H1 (cell line): ENCODE results near the gene UBE2D2. TPM values are rescaled to one million over a fixed set of nuclear protein-coding genes. Genes with fewer than 3 reads are reported as not detected.

Experiments used
- RNF2 ChIP-seq: fragments of 200-900, 300-1000 bp; sonication (generic); IDR thresholded peaks from 2 replicates; pipeline ENCODE4 v1.7.1; 2016; ENCODE audit warnings: borderline replicate concordance, low read depth, mild to moderate bottlenecking, antibody characterized with exemption, low read length; ENCODE audit not compliant: poor library complexity, severe bottlenecking; ENCODE audit errors: missing control alignments
- polyA plus RNA-seq, 7 experiments: library from polyadenylated mRNA; depleted of rRNA in 3 of 7; stranded (reverse) in 5 of 7; unstranded in 2 of 7; fragments of >200 nt in 5 of 7; fragments of 200-250 nt in 2 of 7; gene quantifications; 1 replicate in 5 of 7; 2 replicates in 1 of 7; 4 replicates in 1 of 7; pipeline versions ENCODE4 v1.2.1 to v1.2.3, GENCODE V29; 2011 to 2013; ENCODE audit warnings: missing spikeins in 2 of 7, mixed read lengths in 2 of 7
- total RNA-seq: library from RNA; stranded (reverse); fragmentation: NEBNext Ultra II Directional; extraction: Animal tissue kit (Norgen Biotek cat#: 25700); gene quantifications from 2 replicates; pipeline ENCODE4 v1.2.1, GENCODE V29; 2021

Gene UBE2D2
- total and polyA plus RNA-seq, 2 of the 8 experiments (the other 6 are each of a cell fraction or from before 2014, with no cell fraction given), result 66.9 to 203 TPM

DNA sequence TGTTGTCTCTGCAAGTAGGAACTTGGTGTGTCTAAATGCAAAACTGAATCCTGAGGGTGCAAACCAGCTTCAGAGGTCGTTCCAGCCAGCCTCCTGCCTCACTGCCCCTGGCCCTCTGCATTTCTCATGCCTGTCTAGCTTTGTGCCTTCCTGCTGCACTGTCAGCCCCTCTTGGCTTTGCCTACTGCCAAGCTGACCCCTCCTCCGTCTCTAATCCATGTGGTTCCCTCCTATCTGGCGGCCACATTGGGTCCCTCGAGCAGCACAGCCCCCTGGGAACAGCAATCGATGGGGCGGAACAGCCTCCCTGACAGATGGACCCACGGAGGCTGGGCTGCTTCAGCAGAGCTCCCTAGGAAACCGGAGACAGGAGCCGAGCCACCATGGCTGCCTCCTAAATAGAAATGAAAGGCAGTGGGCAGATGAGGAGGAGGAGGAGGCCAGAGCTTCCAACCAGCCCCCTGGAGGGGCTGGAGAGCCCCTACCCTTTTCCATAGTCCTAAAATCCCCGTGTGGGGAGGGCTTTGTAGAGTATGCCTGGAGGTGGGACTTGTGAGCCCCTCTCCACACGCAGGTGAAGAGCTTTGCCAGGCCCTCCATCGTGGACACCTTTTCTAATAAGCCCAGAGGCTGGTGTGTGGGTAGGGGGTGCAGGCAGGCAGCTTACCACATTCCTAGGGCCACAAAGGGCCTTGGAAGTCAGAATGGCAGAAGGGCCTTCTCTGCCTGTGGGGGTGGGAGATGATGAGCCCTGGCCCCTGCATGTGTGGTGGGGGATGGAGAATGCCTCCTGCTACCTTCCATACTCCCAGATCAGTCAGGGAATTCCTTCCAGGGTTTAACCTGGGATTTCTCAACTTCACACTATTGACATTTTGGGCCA, 77.8 kb downstream of the UBE2D2 start (continued):
- TF ChIP-seq RNF2, result no peak
